ENCODE results near the gene C4orf50. TPM values are rescaled to one million over a fixed set of nuclear protein-coding genes. Genes with fewer than 3 reads are reported as not detected.

Gene C4orf50
- total RNA-seq, 1 donor from 2014 or later: 0.05 TPM

GRCh38 chr4:5897674-5898073 lies 120.6 kb downstream of the C4orf50 start:
- Mint-ChIP-seq H3K27me3 (ENCODE audit: unreplicated experiment) (peaks cover 13% of the 10 kb centered on the region), H3K27ac (ENCODE audit: unreplicated experiment) (no peak overlapping the region), H3K4me3 (ENCODE audit: unreplicated experiment) (no peak overlapping the region), H3K4me1 (ENCODE audit: unreplicated experiment) (peaks cover 4% of the 10 kb centered on the region), H3K9me3 (ENCODE audit: unreplicated experiment) (no peaks in the 10 kb centered on the region), H3K36me3 (ENCODE audit: low read depth, unreplicated experiment) (peaks cover 3% of the 10 kb centered on the region)
- no peak for TF ChIP-seq CTCF (IDR thresholded peaks at IDR 0.05; ENCODE audit: unreplicated experiment)
- DNase-seq (ENCODE audit: low spot score): no peak

GRCh38 chr4:5895287-5895686 lies 122.9 kb downstream of the C4orf50 start:
- Mint-ChIP-seq H3K36me3 (ENCODE audit: low read depth, unreplicated experiment) (peaks cover 8% of the 10 kb centered on the region), H3K27ac (ENCODE audit: unreplicated experiment) (no peak overlapping the region), H3K4me3 (ENCODE audit: unreplicated experiment) (no peak overlapping the region), H3K9me3 (ENCODE audit: unreplicated experiment) (no peaks in the 10 kb centered on the region), H3K4me1 (ENCODE audit: unreplicated experiment) (peaks cover 13% of the 10 kb centered on the region), H3K27me3 (ENCODE audit: unreplicated experiment) (peaks cover 21% of the 10 kb centered on the region)
- no peak for DNase-seq (ENCODE audit: low spot score)
- no peak for TF ChIP-seq CTCF (IDR thresholded peaks at IDR 0.05; ENCODE audit: unreplicated experiment)

- TF ChIP-seq CTCF (IDR thresholded peaks at IDR 0.05; ENCODE audit: unreplicated experiment): no peak
- no peaks in the 10 kb centered on the region for H3K9me3 Mint-ChIP-seq (ENCODE audit: unreplicated experiment)
- no peak overlapping the region for H3K27ac Mint-ChIP-seq (ENCODE audit: unreplicated experiment)
- DNase-seq (ENCODE audit: low spot score): no peak
- H3K36me3 Mint-ChIP-seq (ENCODE audit: low read depth, unreplicated experiment): peaks cover 8% of the 10 kb centered on the region
- H3K4me3 Mint-ChIP-seq (ENCODE audit: unreplicated experiment): no peak overlapping the region
- peaks cover 25% of the 10 kb centered on the region for H3K27me3 Mint-ChIP-seq (ENCODE audit: unreplicated experiment)
- H3K4me1 Mint-ChIP-seq (ENCODE audit: unreplicated experiment): peaks cover 18% of the 10 kb centered on the region
These were observed 124.0 kb downstream of the C4orf50 start for GRCh38 chr4:5894266-5894665.

GRCh38 chr4:5893591-5893990 lies 124.6 kb downstream of the C4orf50 start:
- no peak for TF ChIP-seq CTCF (IDR thresholded peaks at IDR 0.05; ENCODE audit: unreplicated experiment)

GRCh38 chr4:5893004-5893580 lies 125.1 kb downstream of the C4orf50 start, which contains the start of gene CRMP1:
TSS of gene CRMP1 (minus strand) at chr4:5893086. CDS start at chr4:5892969, 117 bp downstream.
- TF ChIP-seq CTCF (IDR thresholded peaks at IDR 0.05; ENCODE audit: unreplicated experiment): no peak
- peak; percentile 40 for DNase-seq (ENCODE audit: low spot score)
- H3K27me3 Mint-ChIP-seq (ENCODE audit: unreplicated experiment): peaks cover 29% of the 10 kb centered on the region
- H3K9me3 Mint-ChIP-seq (ENCODE audit: unreplicated experiment): no peaks in the 10 kb centered on the region
- peak within 1 kb of the TSS; percentile 67 for H3K27ac Mint-ChIP-seq (ENCODE audit: unreplicated experiment)
- peaks cover 23% of the 10 kb centered on the region for H3K4me1 Mint-ChIP-seq (ENCODE audit: unreplicated experiment)
- peaks cover 8% of the 10 kb centered on the region for H3K36me3 Mint-ChIP-seq (ENCODE audit: low read depth, unreplicated experiment)
- peak within 1 kb of the TSS; percentile 68 for H3K4me3 Mint-ChIP-seq (ENCODE audit: unreplicated experiment)

More at GRCh38 chr4:5893591-5893990, 124.6 kb downstream of the C4orf50 start:
- Mint-ChIP-seq H3K9me3 (ENCODE audit: unreplicated experiment) (no peaks in the 10 kb centered on the region), H3K27ac (ENCODE audit: unreplicated experiment) (peak overlapping the region; percentile 67), H3K4me3 (ENCODE audit: unreplicated experiment) (peak overlapping the region; percentile 68), H3K27me3 (ENCODE audit: unreplicated experiment) (peaks cover 29% of the 10 kb centered on the region), H3K36me3 (ENCODE audit: low read depth, unreplicated experiment) (peaks cover 8% of the 10 kb centered on the region), H3K4me1 (ENCODE audit: unreplicated experiment) (peaks cover 23% of the 10 kb centered on the region)
- no peak for DNase-seq (ENCODE audit: low spot score)
